Psoas muscle (tissue), 8 donors: ENCODE results near the gene MVD. TPM values are rescaled to one million over a fixed set of nuclear protein-coding genes. Genes with fewer than 3 reads are reported as not detected.

ENCODE experiments used
- ATAC-seq, 4 donors: fragments of 200-7000 bp; cut with Tn5 transposase; one replicate each; pipeline ENCODE4 v1.9.1; 2020; ENCODE audit warnings: moderate library complexity in 3 of 4, mild to moderate bottlenecking in 2 of 4
- DNase-seq, 2 donors: peaks; one replicate each; pipeline ENCODE4 v3.0.0-alpha.2; 2020
- H3K27ac ChIP-seq: fragments of 200-600 bp; one replicate; pipeline ENCODE4 v1.8.0; 2022
- H3K27me3 ChIP-seq, 3 donors: fragments of 200-600 bp in 1 of 3; one replicate each; pipeline versions ENCODE4 v1.6.1 to v1.8.0; 2013 to 2022; ENCODE audit warnings: low read length in 2 of 3, mild to moderate bottlenecking in 2 of 3, moderate library complexity in 1 of 3; ENCODE audit not compliant: insufficient read depth in 3 of 3
- H3K36me3 ChIP-seq, 2 donors: fragments of 200-600 bp in 1 of 2; one replicate each; pipeline versions ENCODE4 v1.6.1 to v1.8.0; 2013 to 2022; ENCODE audit warnings: low read depth in 1 of 2, mild to moderate bottlenecking in 1 of 2, moderate library complexity in 1 of 2; ENCODE audit not compliant: insufficient read depth in 1 of 2
- H3K4me1 ChIP-seq: fragments of 200-600 bp; one replicate; pipeline ENCODE4 v1.8.0; 2022
- H3K4me3 ChIP-seq: fragments of 200-600 bp; one replicate; pipeline ENCODE4 v1.8.0; 2022; ENCODE audit warnings: mild to moderate bottlenecking
- H3K9me3 ChIP-seq: fragments of 200-600 bp; one replicate; pipeline ENCODE4 v1.8.0; 2022
- WGBS, 3 donors: extraction: QIAGEN DNeasy Blood & Tissue Kit; methylation state at CpG; one replicate each; pipeline versions ENCODE4 v1.1.6 to v1.1.7; 2013; 5-methylcytosine and 5-hydroxymethylcytosine counted together
- intact Hi-C, 2 donors: fragments of 100-400 bp; cut with DNase I; formaldehyde crosslinking; loops; one replicate each; pipeline versions ENCODE4 v1.11.0 to v1.14.2; 2022
- polyA plus RNA-seq, 3 donors: library from polyadenylated mRNA; stranded (reverse); fragments of 200-250 nt; gene quantifications; one replicate each; pipeline ENCODE4 v1.2.3, GENCODE V29; 2013
- total RNA-seq, 4 donors: library from RNA; stranded (reverse); fragmentation: NEBNext Ultra II Directional in 2 of 4; extraction: Animal tissue kit (Norgen Biotek cat#: 25700) in 2 of 4; gene quantifications; one replicate each; pipeline versions ENCODE4 v1.2.1 to v1.2.4, GENCODE V29; 2021 to 2023
- TF ChIP-seq, protein P1 (sequence below): fragments of 200-600 bp; IDR thresholded peaks from one replicate; pipeline ENCODE4 v1.8.0; 2022; ENCODE audit warnings: antibody characterized with exemption
- donor health status: healthy with polysubstance abuse.
- donor health status: DM: no; HTN: no; CAD: no; lungs with moderate emphysema.
- donor health status: Bipolar disorder and iron deficiency.
- donor health status: healthy.
- donor health status: DM: yes; HTN: yes; CAD: no.
- donor health status: DM: no; HTN: no; CAD: no.
- donor health status: DM: no; HTN: no; CAD: no.
- donor health status: DM: yes; HTN: yes; CAD: no.

Gene MVD
- total and polyA plus RNA-seq, 7 donors, result 11.7 to 26.8 (median 15.9) TPM

GRCh38 chr16:88636488-88637265 lies 26.2 kb downstream of the MVD start:
- WGBS, 3 donors, result 66 to 72% (median 69%) methylated on average over 22 to 23 of the region's 23 CpGs
- peaks cover 0 to 17% of the 10 kb centered on the region in 2 donors for H3K36me3 ChIP-seq
- H3K9me3 ChIP-seq, result no peaks in the 10 kb centered on the region
- H3K27me3 ChIP-seq, result peaks cover 0 to 34% (median 16%) of the 10 kb centered on the region in 3 donors
- no peak overlapping the region for H3K27ac ChIP-seq
- no peak for ATAC-seq
- TF ChIP-seq, protein P1, sequence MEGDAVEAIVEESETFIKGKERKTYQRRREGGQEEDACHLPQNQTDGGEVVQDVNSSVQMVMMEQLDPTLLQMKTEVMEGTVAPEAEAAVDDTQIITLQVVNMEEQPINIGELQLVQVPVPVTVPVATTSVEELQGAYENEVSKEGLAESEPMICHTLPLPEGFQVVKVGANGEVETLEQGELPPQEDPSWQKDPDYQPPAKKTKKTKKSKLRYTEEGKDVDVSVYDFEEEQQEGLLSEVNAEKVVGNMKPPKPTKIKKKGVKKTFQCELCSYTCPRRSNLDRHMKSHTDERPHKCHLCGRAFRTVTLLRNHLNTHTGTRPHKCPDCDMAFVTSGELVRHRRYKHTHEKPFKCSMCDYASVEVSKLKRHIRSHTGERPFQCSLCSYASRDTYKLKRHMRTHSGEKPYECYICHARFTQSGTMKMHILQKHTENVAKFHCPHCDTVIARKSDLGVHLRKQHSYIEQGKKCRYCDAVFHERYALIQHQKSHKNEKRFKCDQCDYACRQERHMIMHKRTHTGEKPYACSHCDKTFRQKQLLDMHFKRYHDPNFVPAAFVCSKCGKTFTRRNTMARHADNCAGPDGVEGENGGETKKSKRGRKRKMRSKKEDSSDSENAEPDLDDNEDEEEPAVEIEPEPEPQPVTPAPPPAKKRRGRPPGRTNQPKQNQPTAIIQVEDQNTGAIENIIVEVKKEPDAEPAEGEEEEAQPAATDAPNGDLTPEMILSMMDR, result no peak
- intact Hi-C loops, result no loop called here
- H3K4me3 ChIP-seq, result no peak overlapping the region
- DNase-seq, result no peak
- no peaks in the 10 kb centered on the region for H3K4me1 ChIP-seq

GRCh38 chr16:88635671-88636319 lies 27.1 kb downstream of the MVD start:
- 90 to 92% (median 90%) methylated on average over 17 of the region's 17 CpGs for WGBS, 3 donors
- Histone ChIP-seq H3K4me3 (no peak overlapping the region), H3K9me3 (no peaks in the 10 kb centered on the region), H3K27me3 (peaks cover 0 to 32% (median 16%) of the 10 kb centered on the region in 3 donors), H3K36me3 (peaks cover 0 to 26% of the 10 kb centered on the region in 2 donors), H3K4me1 (no peaks in the 10 kb centered on the region), H3K27ac (no peak overlapping the region)
- ATAC-seq (no peak), DNase-seq (no peak)
- intact Hi-C loops, result no loop called here
- TF ChIP-seq, protein P1, result no peak

DNA sequence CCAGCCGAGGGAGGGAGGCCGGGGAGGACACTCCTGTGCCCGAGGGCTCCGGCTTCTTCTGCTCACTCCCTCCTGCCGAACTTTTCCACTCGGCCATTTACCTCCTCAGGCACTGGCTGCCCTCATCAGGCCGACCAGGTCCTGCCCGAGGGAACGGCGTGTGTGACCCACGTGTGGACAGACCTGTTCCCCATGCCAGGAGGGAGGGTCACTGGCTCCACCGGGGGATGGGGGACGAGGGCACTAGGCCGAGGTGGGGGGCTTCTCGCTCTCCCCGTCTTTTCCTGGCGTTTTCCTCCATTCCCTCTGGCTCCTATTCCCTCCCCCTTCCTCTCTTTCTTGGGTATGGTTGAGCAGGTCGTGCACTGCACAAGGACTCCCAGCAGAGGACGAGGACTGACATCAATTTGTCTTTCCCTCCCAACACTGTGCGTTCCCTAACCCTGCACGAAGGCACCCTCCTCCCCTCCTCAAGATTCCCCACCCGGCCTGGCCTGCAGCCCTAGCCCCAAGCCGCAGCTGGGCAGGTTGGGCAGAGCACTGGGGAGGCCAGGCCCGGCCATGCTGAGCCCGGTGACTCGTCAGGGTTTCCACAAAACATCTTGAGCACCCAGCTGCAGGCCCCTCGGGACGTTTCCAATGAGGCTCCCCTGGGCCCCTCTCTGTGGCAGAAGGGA lies 27.8 kb downstream of the MVD start:
- H3K4me3 ChIP-seq, result peak overlapping the region; percentile 56
- 55 to 66% (median 66%) methylated on average over 26 to 28 of the region's 28 CpGs for WGBS, 3 donors
- intact Hi-C loops, result no loop called here
- DNase-seq (no peak), ATAC-seq (no peak)
- H3K4me1 ChIP-seq, result no peaks in the 10 kb centered on the region
- TF ChIP-seq, protein P1, result no peak
- peaks cover 2 to 33% of the 10 kb centered on the region in 2 donors for H3K36me3 ChIP-seq
- no peak overlapping the region for H3K27ac ChIP-seq
- peaks cover 0 to 25% (median 13%) of the 10 kb centered on the region in 3 donors for H3K27me3 ChIP-seq
- H3K9me3 ChIP-seq, result no peaks in the 10 kb centered on the region

- H3K27me3 ChIP-seq, result peaks cover 0 to 17% (median 12%) of the 10 kb centered on the region in 3 donors
- H3K36me3 ChIP-seq, result peaks cover 5 to 40% of the 10 kb centered on the region in 2 donors
- intact Hi-C loops, result no loop called here
- H3K27ac ChIP-seq, result no peak overlapping the region
- no peaks in the 10 kb centered on the region for H3K4me1 ChIP-seq
- no peaks in the 10 kb centered on the region for H3K9me3 ChIP-seq
- TF ChIP-seq, protein P1, result no peak
- H3K4me3 ChIP-seq, result peak overlapping the region; percentile 56
- DNase-seq, result peak in 1 of 2 donors; percentile 58
- ATAC-seq, result peak in 3 of 4 donors; percentile 6 to 31 (median 12)
- WGBS, 3 donors, result 34 to 47% (median 47%) methylated on average over 64 to 82 of the region's 82 CpGs
Observed at GRCh38 chr16:88634141-88634993, 28.5 kb downstream of the MVD start.
